MM.1S (cell line): ENCODE results near the gene SETD5.

Experiments
- DNase-seq: peaks from one replicate; pipeline ENCODE4 v3.0.0-alpha.2; 2015
- H2AFZ ChIP-seq: fragments of 300-600 bp; sonication (generic); 2 replicates; pipeline ENCODE4 v1.6.0; 2016; ENCODE audit warnings: antibody characterized with exemption, low read length
- H3F3A ChIP-seq: fragments of 300-600 bp; sonication (generic); 2 replicates; pipeline ENCODE4 v1.6.1; 2016; ENCODE audit warnings: mild to moderate bottlenecking, antibody characterized with exemption, low read length, moderate library complexity, mixed read lengths; ENCODE audit not compliant: insufficient read depth
- H3K27ac ChIP-seq: fragments of 300-600 bp; sonication (generic); 2 replicates; pipeline ENCODE4 v1.5.1; 2016; ENCODE audit warnings: mild to moderate bottlenecking, low read length
- H3K27me3 ChIP-seq: fragments of 300-600 bp; sonication (generic); replicated peaks from 2 replicates; pipeline ENCODE4 v1.6.0; 2016; ENCODE audit warnings: low read length; ENCODE audit not compliant: insufficient read depth
- H3K36me3 ChIP-seq: fragments of 300-600 bp; sonication (generic); replicated peaks from 2 replicates; pipeline ENCODE4 v1.6.1; 2016; ENCODE audit warnings: mild to moderate bottlenecking, low read length, mixed read lengths; ENCODE audit not compliant: insufficient read depth
- H3K4me1 ChIP-seq: fragments of 300-600 bp; sonication (generic); 2 replicates; pipeline ENCODE4 v1.6.1; 2016; ENCODE audit warnings: low read length, mixed read lengths
- H3K4me2 ChIP-seq: fragments of 300-600 bp; sonication (generic); 2 replicates; pipeline ENCODE4 v1.6.0; 2016; ENCODE audit warnings: low read depth, low read length
- H3K4me3 ChIP-seq: fragments of 300-600 bp; sonication (generic); 2 replicates; pipeline ENCODE4 v1.5.1; 2016; ENCODE audit warnings: low read length, mixed read lengths
- H3K79me2 ChIP-seq: fragments of 300-600 bp; sonication (generic); 2 replicates; pipeline ENCODE4 v1.6.1; 2016; ENCODE audit warnings: mixed run types, low read length, mixed read lengths
- H3K9ac ChIP-seq: fragments of 300-600 bp; sonication (generic); 2 replicates; pipeline ENCODE4 v1.6.1; 2016; ENCODE audit warnings: low read length, mixed read lengths
- H3K9me2 ChIP-seq: fragments of 300-600 bp; sonication (generic); replicated peaks from 2 replicates; pipeline ENCODE4 v1.6.1; 2016; ENCODE audit warnings: mild to moderate bottlenecking, low read length, mixed read lengths; ENCODE audit not compliant: insufficient read depth
- H3K9me3 ChIP-seq: fragments of 300-600 bp; sonication (generic); replicated peaks from 2 replicates; pipeline ENCODE4 v1.6.1; 2016; ENCODE audit warnings: mild to moderate bottlenecking, low read length, mixed read lengths; ENCODE audit not compliant: insufficient read depth
- H4K20me1 ChIP-seq: fragments of 300-600 bp; sonication (generic); 2 replicates; pipeline ENCODE4 v1.6.1; 2016; ENCODE audit warnings: mild to moderate bottlenecking, low read length, moderate library complexity, mixed read lengths; ENCODE audit not compliant: insufficient read depth
- EZH2 ChIP-seq: fragments of 300-600 bp; sonication (generic); optimal IDR thresholded peaks from 2 replicates; pipeline ENCODE3; 2017; ENCODE audit warnings: low read depth, mild to moderate bottlenecking, antibody characterized with exemption, low read length, mixed read lengths
- EZH2phosphoT487 ChIP-seq: fragments of 300-600 bp; sonication (generic); IDR thresholded peaks from 2 replicates; pipeline ENCODE4 v1.6.1; 2018; ENCODE audit warnings: antibody characterized with exemption, low read length
- TF ChIP-seq, protein P1 (sequence below): fragments of 300-600 bp; sonication (generic); IDR thresholded peaks from 2 replicates; pipeline ENCODE4 v1.5.1; 2016; ENCODE audit warnings: antibody characterized with exemption, low read length, mixed read lengths

SETD5 gene

DNA sequence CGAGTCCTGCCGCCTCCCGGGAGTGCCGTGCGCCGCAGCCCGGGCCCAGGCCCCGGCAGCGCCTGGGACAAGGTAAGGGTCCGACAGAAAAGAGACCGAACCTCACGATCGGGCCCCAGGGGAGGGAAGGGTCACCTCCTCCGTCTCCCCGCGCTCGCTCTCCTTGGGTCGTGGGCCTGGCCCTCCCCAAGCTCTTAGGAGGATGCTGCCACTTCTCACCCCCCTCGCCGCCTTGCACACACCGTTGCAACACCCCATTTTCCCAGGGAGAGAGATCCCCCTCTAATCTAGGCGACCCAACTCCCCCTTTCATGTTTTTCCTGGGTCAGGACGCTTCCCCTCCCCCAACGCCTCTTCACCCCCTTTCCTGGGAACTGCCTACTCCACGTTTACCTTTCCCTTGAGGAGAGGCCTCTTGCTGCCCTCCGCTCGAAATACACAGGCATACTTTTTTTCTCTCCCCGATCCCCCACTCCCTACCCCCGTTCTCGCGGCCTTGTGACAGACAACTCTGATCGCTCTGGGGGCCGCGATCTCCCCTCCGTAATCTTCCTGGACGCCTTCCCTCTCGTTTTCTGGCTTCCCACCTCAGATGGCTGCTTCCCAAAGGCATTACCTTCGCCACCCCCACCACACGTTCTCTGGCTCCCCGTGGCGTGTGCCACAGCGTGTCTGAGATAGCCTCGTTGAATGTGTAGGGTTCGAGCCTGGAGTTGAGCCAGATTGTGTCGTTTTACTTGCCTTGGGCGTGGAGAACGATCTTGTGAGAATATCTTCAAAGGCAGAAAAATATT is 688 bp downstream of the SETD5 start:
- TF ChIP-seq, protein P1, sequence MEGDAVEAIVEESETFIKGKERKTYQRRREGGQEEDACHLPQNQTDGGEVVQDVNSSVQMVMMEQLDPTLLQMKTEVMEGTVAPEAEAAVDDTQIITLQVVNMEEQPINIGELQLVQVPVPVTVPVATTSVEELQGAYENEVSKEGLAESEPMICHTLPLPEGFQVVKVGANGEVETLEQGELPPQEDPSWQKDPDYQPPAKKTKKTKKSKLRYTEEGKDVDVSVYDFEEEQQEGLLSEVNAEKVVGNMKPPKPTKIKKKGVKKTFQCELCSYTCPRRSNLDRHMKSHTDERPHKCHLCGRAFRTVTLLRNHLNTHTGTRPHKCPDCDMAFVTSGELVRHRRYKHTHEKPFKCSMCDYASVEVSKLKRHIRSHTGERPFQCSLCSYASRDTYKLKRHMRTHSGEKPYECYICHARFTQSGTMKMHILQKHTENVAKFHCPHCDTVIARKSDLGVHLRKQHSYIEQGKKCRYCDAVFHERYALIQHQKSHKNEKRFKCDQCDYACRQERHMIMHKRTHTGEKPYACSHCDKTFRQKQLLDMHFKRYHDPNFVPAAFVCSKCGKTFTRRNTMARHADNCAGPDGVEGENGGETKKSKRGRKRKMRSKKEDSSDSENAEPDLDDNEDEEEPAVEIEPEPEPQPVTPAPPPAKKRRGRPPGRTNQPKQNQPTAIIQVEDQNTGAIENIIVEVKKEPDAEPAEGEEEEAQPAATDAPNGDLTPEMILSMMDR: no peak
- TF ChIP-seq EZH2: no peak
- TF ChIP-seq EZH2phosphoT487: no peak
- H3K36me3 ChIP-seq: peaks cover 3% of the 10 kb centered on the region; the same call in 1 of the 2 replicates
- H2AFZ ChIP-seq: peak overlapping the region; percentile 2; the same call in 1 of the 2 replicates
- H3K4me2 ChIP-seq: peak overlapping the region; percentile 77
- peak overlapping the region; percentile 98 for H3K9ac ChIP-seq
- H3K4me3 ChIP-seq: peak overlapping the region; percentile 88
- H3K9me2 ChIP-seq: no peaks in the 10 kb centered on the region
- H3K27ac ChIP-seq: peak overlapping the region; percentile 86
- H3K9me3 ChIP-seq: no peaks in the 10 kb centered on the region
- peaks cover 86% of the 10 kb centered on the region for H3K79me2 ChIP-seq
- H3K27me3 ChIP-seq: no peaks in the 10 kb centered on the region
- peaks cover 52% of the 10 kb centered on the region for H4K20me1 ChIP-seq
- peak; percentile 34 for DNase-seq
- H3K4me1 ChIP-seq: peaks cover 39% of the 10 kb centered on the region
- H3F3A ChIP-seq: peaks cover 29% of the 10 kb centered on the region

DNA sequence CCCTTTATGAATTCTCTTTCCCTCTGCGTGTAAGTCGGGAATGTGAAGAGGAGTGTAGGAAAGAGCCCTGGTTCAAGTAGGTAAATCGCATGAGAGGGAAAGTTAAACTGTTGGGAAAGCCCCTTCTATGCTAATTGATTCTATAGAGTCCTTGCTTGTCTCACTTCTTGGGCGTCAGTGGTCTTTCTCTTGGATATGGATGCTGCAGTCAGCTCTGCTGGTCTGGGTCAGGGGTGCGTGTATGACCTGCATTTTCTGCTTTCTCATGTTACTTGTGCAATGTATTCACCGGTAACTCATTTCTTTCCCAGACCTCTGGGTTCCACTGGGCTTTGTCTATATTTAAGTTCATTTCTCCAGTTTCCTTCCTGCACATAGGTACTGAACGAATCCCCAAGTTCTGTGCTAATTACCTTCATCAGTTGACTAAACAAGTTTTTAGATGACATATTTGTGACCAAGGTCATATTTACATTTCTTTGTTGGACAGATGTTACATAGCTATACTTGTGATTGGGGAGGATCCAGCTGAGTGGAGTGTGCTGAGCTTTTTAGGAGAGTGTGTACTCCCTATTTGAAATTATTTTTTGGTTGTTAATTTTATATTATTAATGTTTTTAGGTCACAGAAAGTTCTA is 1.4 kb downstream of the SETD5 start:
- no peak for TF ChIP-seq EZH2
- TF ChIP-seq, protein P1: no peak
- no peak for TF ChIP-seq EZH2phosphoT487
- peaks cover 56% of the 10 kb centered on the region for H4K20me1 ChIP-seq
- H3K36me3 ChIP-seq: peaks cover 3% of the 10 kb centered on the region; the same call in 1 of the 2 replicates
- H3K27me3 ChIP-seq: no peaks in the 10 kb centered on the region
- peak overlapping the region; percentile 2; the same call in 1 of the 2 replicates for H2AFZ ChIP-seq
- H3K79me2 ChIP-seq: peaks cover 86% of the 10 kb centered on the region
- peak; percentile 50 for DNase-seq
- peak overlapping the region; percentile 77 for H3K4me2 ChIP-seq
- H3F3A ChIP-seq: peaks cover 29% of the 10 kb centered on the region; the same call in 1 of the 2 replicates
- H3K27ac ChIP-seq: peak overlapping the region; percentile 86
- H3K9ac ChIP-seq: peak overlapping the region; percentile 98
- no peaks in the 10 kb centered on the region for H3K9me3 ChIP-seq
- H3K4me1 ChIP-seq: peaks cover 33% of the 10 kb centered on the region
- no peaks in the 10 kb centered on the region for H3K9me2 ChIP-seq
- peak overlapping the region; percentile 88 for H3K4me3 ChIP-seq

DNA sequence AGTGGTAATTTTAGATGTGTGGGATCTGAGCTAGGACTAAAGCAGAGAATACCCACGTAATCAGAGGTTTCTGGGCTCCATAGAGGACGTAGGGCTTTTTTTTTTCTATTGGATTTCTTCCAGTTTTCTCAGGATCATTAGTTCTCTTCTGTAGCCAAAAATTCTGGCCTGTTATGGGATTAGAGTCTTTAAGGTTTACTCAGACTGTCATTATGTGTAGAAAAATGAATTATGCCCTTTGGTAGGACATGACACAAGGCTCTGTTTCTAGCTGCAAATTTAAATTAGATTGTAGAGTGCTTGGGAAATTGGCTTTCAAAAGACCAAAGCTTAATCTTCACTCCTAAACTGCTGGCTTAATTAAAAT is 1.9 kb downstream of the SETD5 start:
- H3K4me1 ChIP-seq: peaks cover 29% of the 10 kb centered on the region
- H3K9me2 ChIP-seq: no peaks in the 10 kb centered on the region
- peaks cover 56% of the 10 kb centered on the region for H4K20me1 ChIP-seq
- peak overlapping the region; percentile 98 for H3K9ac ChIP-seq
- H3K36me3 ChIP-seq: peaks cover 3% of the 10 kb centered on the region; the same call in 1 of the 2 replicates
- H3F3A ChIP-seq: peaks cover 29% of the 10 kb centered on the region; the same call in 1 of the 2 replicates
- no peaks in the 10 kb centered on the region for H3K27me3 ChIP-seq
- DNase-seq: no peak
- H3K79me2 ChIP-seq: peaks cover 86% of the 10 kb centered on the region
- no peak overlapping the region for H2AFZ ChIP-seq
- H3K4me2 ChIP-seq: peak overlapping the region; percentile 77
- H3K9me3 ChIP-seq: no peaks in the 10 kb centered on the region
- H3K27ac ChIP-seq: peak overlapping the region; percentile 86; the same call in 1 of the 2 replicates
- TF ChIP-seq, protein P1: no peak
- TF ChIP-seq EZH2phosphoT487: no peak
- TF ChIP-seq EZH2: no peak
- peak overlapping the region; percentile 88 for H3K4me3 ChIP-seq
